HG02970 (cell line): ENCODE results near the gene CMTM8.
"Not testable (repeated sequence)": the region's sequence is repeated elsewhere in the genome, so short reads cannot be mapped to it uniquely, and the experiment has no call there.

ENCODE experiments used
- ATAC-seq: cut with Tn5 transposase; IDR thresholded peaks from one replicate; pipeline ENCODE4 v1.9.1; 2021; ENCODE audit warnings: mild to moderate bottlenecking, moderate library complexity, moderate number of reproducible peaks; ENCODE audit not compliant: unreplicated experiment, low FRiP score

Gene CMTM8

GRCh38 chr3:32226875-32227500 lies 11.5 kb upstream of the CMTM8 start:
- ATAC-seq = no peak

GRCh38 chr3:32228743-32229142 lies 9.7 kb upstream of the CMTM8 start:
- not testable (repeated sequence) for ATAC-seq

GRCh38 chr3:32229565-32229964 lies 8.9 kb upstream of the CMTM8 start:
- ATAC-seq = no peak

DNA sequence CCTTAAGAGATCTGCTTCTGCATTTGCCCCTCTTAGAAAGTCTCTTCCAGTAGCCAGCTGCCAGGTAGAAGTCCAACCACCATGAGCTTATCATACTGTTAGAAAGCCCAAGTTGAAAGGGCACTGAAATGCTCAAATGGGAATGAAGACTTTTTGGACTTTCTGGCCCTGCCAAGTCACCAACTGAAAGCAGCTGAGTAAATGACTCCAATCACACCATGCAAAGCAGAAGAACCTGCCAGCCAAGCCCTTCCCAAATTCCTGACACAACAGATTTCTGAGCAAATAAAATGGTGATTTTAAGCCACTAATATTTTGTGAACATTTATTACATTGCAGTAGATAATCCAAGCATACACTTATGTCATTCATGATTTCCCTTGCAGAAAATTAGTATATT lies 2.1 kb upstream of the CMTM8 start:
- no peak for ATAC-seq

GRCh38 chr3:32237670-32238452 lies 619 bp upstream of the CMTM8 start:
- ATAC-seq = no peak

DNA sequence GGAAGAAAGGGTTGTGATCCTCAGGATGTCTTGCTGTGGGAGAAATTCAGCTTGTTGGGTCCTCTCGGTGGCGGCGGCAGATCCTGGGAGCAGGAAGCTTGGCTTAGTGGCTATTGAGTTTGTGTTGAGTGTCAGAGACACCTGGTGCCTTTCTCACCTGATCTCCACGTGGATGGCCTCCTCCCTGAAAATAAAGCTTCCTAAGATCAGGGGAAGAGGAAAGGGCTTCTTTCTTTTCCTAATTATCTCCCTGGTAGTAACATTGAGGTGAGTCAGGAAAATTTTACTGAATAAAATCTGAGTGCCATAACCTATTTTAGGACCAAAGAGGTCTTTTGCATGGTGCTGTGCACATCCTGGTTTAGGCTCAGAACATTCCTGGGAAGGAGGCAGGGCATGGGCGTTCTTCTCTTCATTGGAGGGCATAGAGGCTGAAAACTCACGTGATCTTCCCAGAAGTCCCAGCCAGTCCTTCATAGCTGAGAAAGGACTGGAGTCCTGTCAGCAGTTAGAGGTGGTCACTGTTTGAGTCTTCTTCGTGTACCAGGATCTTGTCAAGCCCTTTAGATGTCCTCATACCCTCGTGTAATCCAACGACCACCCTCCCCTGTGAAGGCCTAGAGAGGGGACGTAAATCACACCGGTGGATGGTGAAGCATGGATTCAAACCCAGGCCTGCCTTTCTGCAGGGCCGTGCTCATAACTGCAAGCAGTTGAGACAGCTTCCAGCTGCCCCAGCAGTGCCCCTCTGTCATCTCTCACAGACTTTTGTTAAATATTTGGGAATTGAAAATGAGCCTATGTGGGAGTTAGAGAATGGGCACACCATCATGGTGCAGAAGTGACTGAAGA lies 1.1 kb downstream of the CMTM8 start:
- no peak for ATAC-seq

- no peak for ATAC-seq
Observed at GRCh38 chr3:32240159-32240545, 1.7 kb downstream of the CMTM8 start.

DNA sequence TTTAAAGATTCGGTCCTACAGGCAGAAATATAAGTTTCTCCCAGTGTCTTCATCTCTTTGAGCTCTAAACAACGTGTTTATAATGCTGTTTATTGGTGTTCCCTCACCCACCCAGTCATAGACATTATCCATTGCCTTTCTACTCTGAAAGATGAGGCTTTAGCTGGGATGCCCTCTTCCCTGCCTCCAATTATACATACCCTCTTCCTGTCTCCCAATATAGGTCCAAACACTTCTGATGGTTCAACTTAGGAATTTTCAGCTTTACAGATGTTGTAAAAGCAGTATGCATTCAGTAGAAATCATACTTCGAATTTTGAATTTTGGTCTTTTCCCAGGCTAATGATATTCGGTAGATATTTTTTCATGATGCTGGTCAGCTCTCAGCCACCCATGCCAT lies 2.6 kb downstream of the CMTM8 start:
- ATAC-seq = no peak

DNA sequence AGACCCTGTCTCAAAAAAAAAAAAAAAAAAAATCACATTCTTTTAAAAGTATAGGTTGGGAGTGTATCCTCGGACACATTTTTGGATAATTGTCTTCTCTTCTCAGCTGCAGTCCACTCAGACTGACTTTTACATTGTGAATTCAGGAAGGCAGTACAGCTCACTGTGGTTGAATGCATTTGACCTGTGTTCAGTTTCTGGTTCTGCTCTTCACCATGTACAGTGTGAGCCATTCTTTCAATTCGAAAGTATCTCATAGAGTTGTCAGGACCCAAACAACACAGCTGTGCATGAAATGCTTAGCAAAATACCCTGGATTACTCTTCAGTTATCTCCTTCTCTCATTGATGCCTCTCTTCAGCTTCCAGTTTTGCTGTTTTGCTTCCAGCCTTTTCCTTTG lies 5.0 kb downstream of the CMTM8 start:
- ATAC-seq = no peak

DNA sequence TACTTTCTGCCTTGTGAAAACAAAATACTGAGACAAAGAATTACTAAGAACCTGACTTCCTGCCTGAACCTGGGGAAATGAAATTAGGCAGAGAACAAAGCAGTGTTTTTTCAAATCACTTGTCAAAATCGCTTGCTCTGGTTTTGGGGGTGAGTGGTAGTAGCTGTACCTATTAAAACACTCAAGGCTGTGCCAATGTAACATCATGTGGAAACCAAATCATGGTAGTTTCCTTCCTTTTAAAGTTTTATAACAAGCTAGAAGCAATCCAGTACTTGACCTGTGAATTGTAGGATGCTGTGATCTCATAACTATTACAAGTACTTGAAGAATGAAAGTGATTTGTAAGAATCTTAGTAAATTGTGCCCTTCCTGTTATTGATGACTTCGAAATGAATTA lies 6.7 kb downstream of the CMTM8 start:
- ATAC-seq = no peak

DNA sequence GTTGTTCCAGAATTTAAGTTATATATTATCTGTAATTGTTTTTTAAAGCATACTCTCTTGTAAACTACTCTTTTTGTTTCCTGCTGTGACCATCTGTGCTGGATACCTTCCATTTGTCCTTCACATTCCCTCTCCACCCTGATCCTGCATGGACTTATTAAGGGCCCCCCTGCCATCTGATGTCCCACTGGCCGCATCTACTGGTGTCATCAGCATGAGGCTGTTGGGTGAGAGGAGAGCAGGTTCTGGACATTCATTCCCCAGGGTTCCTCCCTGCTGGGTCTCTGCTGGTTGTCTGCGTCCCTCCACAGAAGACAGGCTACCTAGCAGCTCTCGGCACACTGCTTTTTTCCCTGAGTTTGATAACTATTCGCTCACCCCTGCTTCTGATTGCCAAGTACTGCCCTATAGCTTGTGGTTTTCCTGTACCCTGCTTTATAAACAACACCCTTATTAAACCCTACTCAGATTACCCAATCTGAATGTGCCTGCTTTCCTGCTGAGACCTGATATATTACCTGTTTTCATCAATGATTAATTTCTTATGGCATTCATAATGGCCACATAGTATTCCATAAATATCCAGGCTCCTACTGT lies 7.7 kb downstream of the CMTM8 start:
- no peak for ATAC-seq

DNA sequence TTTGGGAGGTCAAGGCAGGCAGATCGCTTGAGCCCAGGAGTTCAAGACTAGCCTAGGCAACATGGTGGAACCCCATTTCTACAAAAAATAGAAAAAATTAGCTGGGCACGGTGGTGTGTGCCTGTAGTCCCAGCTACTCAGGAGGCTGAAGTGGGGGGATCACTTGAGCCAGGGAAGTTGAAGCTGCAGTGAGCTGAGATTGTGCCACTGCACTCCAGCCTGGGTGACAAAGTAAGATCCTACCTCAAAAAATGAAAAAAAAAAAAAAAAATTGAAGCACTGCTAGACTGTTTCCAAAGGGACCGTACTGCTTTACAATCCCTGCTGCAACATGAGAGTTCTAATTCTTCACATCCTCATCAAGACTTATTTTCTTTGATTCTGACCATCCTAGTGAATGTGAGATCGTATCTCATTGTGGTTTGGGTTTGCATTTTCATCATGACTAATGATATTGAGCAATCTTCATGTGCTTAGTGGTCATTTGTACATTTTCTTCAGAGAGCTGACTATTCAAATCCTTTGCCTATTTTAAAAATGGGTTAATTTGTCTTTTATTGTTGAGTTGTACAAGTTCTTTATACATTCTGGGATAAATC lies 10.8 kb downstream of the CMTM8 start:
- no peak for ATAC-seq

- no peak for ATAC-seq
Observed at GRCh38 chr3:32254268-32254667, 15.8 kb downstream of the CMTM8 start.

DNA sequence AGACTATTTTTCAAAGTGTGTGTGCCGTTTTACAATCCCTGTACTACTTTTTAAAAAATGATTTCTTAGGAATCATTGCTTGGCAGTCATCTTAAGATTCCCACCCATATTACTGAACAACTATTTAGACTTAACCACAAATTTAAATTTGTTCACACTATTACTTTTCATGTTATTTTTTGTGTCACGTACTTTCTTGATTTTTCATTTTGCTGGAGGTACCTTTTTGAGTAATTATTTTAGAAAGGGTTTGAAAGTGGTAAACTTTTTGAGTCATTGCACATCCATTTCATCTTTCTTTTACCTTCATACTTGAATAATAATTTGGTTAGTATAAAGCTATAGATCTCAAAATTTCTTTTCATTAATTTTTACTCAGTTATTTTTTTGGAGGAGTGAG lies 16.9 kb downstream of the CMTM8 start:
- no peak for ATAC-seq

DNA sequence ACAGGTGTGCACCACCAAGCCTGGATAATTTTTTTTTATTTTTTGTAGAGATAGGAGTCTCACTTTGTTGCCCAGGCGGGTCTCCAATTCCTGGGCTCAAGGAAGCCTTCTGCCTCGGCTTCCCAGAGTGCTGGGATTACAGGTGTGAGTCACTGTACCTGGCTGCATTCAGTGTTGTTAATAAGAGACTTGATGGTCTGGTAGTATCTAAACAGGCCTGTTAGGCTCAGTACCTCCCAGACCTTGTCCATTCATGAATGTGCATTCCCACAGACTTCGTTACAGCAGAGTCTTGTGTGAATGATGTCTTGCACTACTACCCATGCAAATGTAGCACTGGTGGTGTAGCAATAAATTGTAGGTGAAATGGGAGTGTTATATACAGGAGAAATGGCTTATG lies 17.7 kb downstream of the CMTM8 start:
- ATAC-seq = no peak

DNA sequence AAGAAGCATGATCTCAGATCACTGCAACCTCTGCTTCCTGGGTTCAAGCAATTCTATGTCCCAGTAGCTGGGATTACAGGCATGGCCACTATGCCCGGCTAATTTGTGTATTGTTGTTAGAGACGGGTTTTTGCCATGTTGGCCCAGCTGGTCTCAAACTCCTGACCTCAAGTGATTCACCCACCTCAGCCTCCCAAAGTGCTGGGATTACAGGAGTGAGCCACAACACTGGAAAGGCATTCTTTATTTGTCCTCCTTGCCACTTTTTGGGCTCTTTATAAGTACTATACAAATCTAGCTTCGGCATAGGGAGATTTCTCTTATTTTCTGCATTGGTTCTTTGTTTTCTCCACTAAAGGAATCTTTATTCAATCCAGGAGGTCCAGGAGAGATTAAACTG lies 18.6 kb downstream of the CMTM8 start:
- no peak for ATAC-seq

DNA sequence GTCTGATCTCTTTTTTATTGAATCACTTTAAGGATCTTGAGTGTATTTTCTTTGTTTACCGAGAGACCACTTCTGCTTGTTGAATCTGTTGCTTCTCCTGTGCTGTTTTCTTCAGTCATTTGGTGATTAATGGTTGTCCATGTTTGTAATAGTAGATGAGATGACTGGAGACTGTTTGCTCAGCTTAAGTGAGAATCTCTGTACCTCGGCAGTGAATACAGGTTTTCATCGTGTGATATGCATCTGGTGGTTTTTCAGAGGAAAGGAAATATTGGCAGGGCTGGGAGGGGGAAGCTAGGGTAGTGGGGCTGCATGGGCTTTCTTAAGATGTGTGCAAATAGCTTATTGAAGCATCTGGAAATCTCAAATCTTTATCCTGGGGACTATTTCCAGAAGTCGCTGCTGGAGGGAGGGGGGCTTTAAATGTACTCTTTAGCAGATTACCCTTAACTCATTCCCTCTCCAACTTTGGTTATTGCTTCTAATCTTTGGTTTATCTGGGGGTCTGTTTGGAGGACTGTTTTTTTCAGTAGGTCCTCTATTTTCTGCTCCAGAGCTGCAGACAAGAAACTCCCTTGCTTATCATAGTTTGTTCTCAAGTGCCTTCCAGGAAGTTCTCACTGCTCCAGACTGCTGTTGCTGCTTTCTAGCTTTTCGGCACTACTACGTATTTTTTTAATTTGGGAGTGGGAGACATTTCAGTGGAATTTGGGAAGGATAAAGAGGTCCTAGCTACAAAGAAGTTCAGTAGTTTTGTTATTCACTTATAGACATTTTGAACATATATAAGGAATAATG lies 19.4 kb downstream of the CMTM8 start:
- ATAC-seq = no peak

DNA sequence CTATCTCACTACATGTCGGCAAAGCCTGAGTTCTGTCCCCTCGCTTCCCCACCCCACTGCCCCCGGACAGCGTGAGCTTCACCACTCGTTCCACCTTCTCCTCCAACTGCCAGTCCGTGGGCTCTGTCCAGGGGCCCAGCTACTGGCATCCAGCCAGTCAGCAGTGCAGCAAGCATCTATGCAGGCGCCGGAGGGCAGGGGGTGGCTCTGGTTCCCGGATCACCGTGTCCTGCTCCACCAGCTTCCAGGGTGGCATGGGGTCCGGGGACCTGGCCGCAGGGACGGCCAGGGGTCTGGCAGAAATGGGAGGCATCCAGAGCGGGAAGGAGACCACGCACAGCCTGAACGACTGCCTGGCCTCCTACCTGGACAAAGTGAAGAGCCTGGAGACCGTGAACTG lies 20.4 kb downstream of the CMTM8 start:
- ATAC-seq = no peak

DNA sequence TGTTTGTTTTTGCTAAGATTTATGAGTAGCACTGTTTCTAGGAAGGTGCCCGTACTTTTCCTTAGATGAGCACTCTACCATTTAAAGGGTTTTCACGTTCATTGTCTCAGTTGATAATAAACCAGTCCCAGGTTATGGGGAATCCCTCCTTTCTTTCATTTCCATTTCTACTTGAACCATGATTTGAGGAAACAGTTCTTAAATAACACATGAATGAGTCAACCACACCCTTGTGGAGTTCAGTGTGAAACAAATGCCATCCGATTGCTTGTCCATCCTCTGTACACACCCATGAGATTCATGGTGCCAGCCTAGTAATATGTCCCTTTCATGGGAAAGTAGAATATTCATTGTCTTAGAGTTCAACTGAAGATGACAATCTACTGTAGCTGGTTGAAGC lies 23.1 kb downstream of the CMTM8 start:
- ATAC-seq = no peak

DNA sequence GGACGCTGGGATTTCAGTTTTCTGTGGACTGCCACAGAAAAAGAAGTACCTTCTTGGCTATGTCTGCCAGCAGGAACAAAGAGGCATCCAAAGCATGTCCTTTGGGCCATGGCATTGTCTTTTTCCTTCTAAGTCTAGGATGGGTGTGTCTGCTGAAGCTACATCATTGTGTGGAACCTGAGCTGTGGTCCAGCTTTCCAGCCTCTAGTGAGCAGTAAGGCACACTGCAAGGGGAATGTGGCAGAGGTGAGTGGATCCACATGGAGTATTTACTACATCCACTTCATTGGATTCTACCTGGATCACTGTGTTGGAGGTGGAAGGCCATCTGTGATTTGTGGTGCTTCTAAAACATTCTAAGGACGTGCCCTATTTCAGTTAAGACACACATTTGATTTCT lies 23.7 kb downstream of the CMTM8 start:
- no peak for ATAC-seq
